Fibroblast of lung (primary cell): ENCODE results near the gene RPUSD3. TPM values are rescaled to one million over a fixed set of nuclear protein-coding genes. Genes with fewer than 3 reads are reported as not detected.

ENCODE experiments used
- DNase-seq, 2 donors: peaks; one replicate each; pipeline versions ENCODE4 v3.0.0 to v3.0.0-alpha.2; 2010; ENCODE audit warnings: low read depth in 2 of 2
- H2AFZ ChIP-seq: 2 replicates; pipeline ENCODE4 v1.5.1; 2012; ENCODE audit warnings: low read length, control low read depth, inconsistent platforms
- H3K27ac ChIP-seq: 2 replicates; pipeline ENCODE4 v1.5.1; 2011; ENCODE audit warnings: low read length, control low read depth; ENCODE audit not compliant: insufficient read depth
- H3K27me3 ChIP-seq: 2 replicates; pipeline ENCODE4 v1.5.1; 2011; ENCODE audit warnings: mild to moderate bottlenecking, low read length; ENCODE audit not compliant: control insufficient read depth, insufficient read depth
- H3K36me3 ChIP-seq: 2 replicates; pipeline ENCODE4 v1.5.1; 2011; ENCODE audit warnings: low read length; ENCODE audit not compliant: control insufficient read depth, insufficient read depth
- H3K4me1 ChIP-seq: 2 replicates; pipeline ENCODE4 v1.5.1; 2011; ENCODE audit warnings: low read length; ENCODE audit not compliant: control insufficient read depth, insufficient read depth; ENCODE audit errors: extremely low read depth
- H3K4me2 ChIP-seq: 2 replicates; pipeline ENCODE4 v1.5.1; 2011; ENCODE audit warnings: low read length, control low read depth; ENCODE audit not compliant: insufficient read depth; ENCODE audit errors: extremely low read depth
- H3K4me3 ChIP-seq, 4 experiments: fragments of 200-600 bp in 1 of 4; sonication (generic) in 1 of 4; replicated peaks in 1 of 4; 2 replicates each; pipeline ENCODE4 v1.5.1; 2011 to 2016; ENCODE audit warnings: low read length in 4 of 4, low read depth in 3 of 4, mild to moderate bottlenecking in 3 of 4, control low read depth in 2 of 4, inconsistent platforms in 1 of 4, mixed read lengths in 1 of 4; ENCODE audit not compliant: insufficient read depth in 1 of 4; ENCODE audit errors: control extremely low read depth in 1 of 4
- H3K79me2 ChIP-seq: 2 replicates; pipeline ENCODE4 v1.5.1; 2012; ENCODE audit warnings: mild to moderate bottlenecking, low read length, inconsistent platforms; ENCODE audit not compliant: control insufficient read depth, insufficient read depth
- H3K9ac ChIP-seq: 2 replicates; pipeline ENCODE4 v1.5.1; 2011; ENCODE audit warnings: mild to moderate bottlenecking, low read length, control low read depth; ENCODE audit not compliant: insufficient read depth
- H3K9me3 ChIP-seq: 2 replicates; pipeline ENCODE4 v1.5.1; 2012; ENCODE audit warnings: low read depth, low read length; ENCODE audit not compliant: control insufficient read depth, insufficient read depth
- H4K20me1 ChIP-seq: 2 replicates; pipeline ENCODE4 v1.5.1; 2011; ENCODE audit warnings: low read length; ENCODE audit not compliant: control insufficient read depth, insufficient read depth; ENCODE audit errors: extremely low read depth
- EZH2 ChIP-seq: IDR thresholded peaks from 2 replicates; pipeline ENCODE4 v1.5.1; 2012; ENCODE audit warnings: low read length, control low read depth, mild to moderate bottlenecking; ENCODE audit errors: missing control alignments
- polyA plus RNA-seq, 2 donors: library from polyadenylated mRNA; depleted of rRNA in 1 of 2; stranded (reverse) in 1 of 2; unstranded in 1 of 2; fragments of >200 nt; gene quantifications; 2 replicates each; pipeline ENCODE4 v1.2.1, GENCODE V29; 2011 to 2012; ENCODE audit warnings: missing spikeins in 1 of 2
- total RNA-seq: library from RNA; depleted of rRNA; stranded (reverse); fragments of >200 nt; gene quantifications from 2 replicates; pipeline ENCODE4 v1.2.1, GENCODE V29; 2014
- TF ChIP-seq, protein P1 (sequence below), 2 donors: IDR thresholded peaks in 1 of 2; conservative IDR thresholded peaks in 1 of 2; 1 replicate in 1 of 2; 2 replicates in 1 of 2; pipeline ENCODE4 v1.5.1; 2011 to 2012; ENCODE audit warnings: low read length in 2 of 2, control low read depth in 1 of 2, inconsistent platforms in 1 of 2, low read depth in 1 of 2, mild to moderate bottlenecking in 1 of 2

RPUSD3 gene
- total and polyA plus RNA-seq, 2 donors (not counting 1 experiment from before 2014, with no cell fraction given), result 17.3 to 22.1 TPM

DNA sequence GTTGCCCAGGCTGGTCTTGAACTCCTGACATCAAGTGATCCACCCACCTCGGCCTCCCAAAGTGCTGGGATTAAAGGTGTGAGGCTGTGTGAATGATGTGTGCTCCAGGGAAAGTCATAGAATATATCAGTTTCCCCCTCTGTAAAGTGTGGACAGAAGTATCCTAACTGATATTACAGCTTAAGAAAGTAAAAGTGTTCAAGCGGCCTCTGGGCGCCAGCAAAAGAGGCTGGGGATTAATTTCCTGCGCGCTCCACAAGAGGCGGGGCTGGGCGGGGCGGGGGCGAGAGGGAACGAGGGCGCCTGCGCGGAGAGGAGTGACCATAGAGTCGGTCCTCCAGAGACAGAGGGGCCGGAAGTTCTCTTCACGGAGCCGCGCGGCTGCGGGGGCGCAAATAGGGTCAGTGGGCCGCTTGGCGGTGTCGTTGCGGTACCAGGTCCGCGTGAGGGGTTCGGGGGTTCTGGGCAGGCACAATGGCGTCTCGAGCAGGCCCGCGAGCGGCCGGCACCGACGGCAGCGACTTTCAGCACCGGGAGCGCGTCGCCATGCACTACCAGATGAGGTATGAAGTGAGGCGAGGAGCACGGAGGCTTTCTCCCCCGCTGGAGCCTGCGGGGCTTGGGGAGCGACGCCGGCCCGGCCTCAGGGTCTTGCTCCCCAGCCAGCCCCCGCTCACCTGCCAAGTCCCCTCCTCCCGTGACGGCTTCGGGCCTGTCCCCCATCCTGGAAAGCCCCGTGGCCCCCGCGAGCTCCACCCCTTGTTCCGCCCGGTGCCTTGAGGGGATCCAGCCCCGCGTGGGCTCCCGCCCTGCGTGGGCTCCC, 46.7 kb upstream of the RPUSD3 start, which contains the start of gene JAGN1:
TSS of gene JAGN1 (plus strand) at position 362 of the 823 bp plus-strand sequence. CDS start at position 475, 113 bp downstream.
- H4K20me1 ChIP-seq, result no peaks in the 10 kb centered on the region
- peak; percentile 84 to 90 for DNase-seq
- H3K9me3 ChIP-seq, result no peaks in the 10 kb centered on the region
- H3K27me3 ChIP-seq, result no peaks in the 10 kb centered on the region
- H3K4me3 ChIP-seq, result peak within 1 kb of the TSS; percentile 94 to 96 (median 96)
- peaks cover 2% of the 10 kb centered on the region for H3K36me3 ChIP-seq
- peaks cover 25% of the 10 kb centered on the region for H3K79me2 ChIP-seq
- peak within 1 kb of the TSS; percentile 93 for H3K27ac ChIP-seq
- H3K4me1 ChIP-seq, result peaks cover 3% of the 10 kb centered on the region
- peak within 1 kb of the TSS; percentile 89 for H2AFZ ChIP-seq
- TF ChIP-seq, protein P1, sequence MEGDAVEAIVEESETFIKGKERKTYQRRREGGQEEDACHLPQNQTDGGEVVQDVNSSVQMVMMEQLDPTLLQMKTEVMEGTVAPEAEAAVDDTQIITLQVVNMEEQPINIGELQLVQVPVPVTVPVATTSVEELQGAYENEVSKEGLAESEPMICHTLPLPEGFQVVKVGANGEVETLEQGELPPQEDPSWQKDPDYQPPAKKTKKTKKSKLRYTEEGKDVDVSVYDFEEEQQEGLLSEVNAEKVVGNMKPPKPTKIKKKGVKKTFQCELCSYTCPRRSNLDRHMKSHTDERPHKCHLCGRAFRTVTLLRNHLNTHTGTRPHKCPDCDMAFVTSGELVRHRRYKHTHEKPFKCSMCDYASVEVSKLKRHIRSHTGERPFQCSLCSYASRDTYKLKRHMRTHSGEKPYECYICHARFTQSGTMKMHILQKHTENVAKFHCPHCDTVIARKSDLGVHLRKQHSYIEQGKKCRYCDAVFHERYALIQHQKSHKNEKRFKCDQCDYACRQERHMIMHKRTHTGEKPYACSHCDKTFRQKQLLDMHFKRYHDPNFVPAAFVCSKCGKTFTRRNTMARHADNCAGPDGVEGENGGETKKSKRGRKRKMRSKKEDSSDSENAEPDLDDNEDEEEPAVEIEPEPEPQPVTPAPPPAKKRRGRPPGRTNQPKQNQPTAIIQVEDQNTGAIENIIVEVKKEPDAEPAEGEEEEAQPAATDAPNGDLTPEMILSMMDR (conservative IDR thresholded peaks at IDR 0.05 in 1 of 2, IDR thresholded peaks at IDR 0.05 in 1 of 2; ENCODE audit: low read depth in 1 of 2, low read length in 2 of 2), result no peak
- TF ChIP-seq EZH2, result no peak
- H3K4me2 ChIP-seq, result peak within 1 kb of the TSS; percentile 73
- peak within 1 kb of the TSS; percentile 97 for H3K9ac ChIP-seq

DNA sequence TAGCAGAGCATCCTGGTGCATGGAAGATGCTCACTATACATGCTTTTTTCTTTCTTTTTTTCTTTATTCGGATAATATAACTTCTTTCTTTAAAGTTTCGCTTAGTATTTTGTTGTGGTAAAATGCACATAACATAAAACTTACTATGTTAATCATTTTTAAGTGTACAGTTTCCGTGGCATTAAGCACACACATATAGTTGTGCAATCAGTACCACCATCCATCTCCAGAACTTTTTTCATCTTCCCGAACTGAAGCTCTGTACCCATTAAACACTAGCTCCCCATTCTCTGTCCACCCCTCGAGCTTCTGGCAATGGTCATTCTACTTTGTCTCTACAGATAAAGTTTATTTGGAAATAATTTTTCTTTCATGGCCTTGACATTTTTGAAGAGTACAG, 45.6 kb upstream of the RPUSD3 start:
- TF ChIP-seq EZH2, result no peak
- TF ChIP-seq, protein P1 (conservative IDR thresholded peaks at IDR 0.05 in 1 of 2, IDR thresholded peaks at IDR 0.05 in 1 of 2; ENCODE audit: low read depth in 1 of 2, low read length in 2 of 2), result no peak
- H3K4me1 ChIP-seq, result peaks cover 6% of the 10 kb centered on the region
- H4K20me1 ChIP-seq, result no peaks in the 10 kb centered on the region
- H3K9me3 ChIP-seq, result no peaks in the 10 kb centered on the region
- no peak overlapping the region for H3K4me2 ChIP-seq
- no peak overlapping the region for H2AFZ ChIP-seq
- H3K36me3 ChIP-seq, result peaks cover 2% of the 10 kb centered on the region
- peaks cover 25% of the 10 kb centered on the region for H3K79me2 ChIP-seq
- no peak overlapping the region for H3K4me3 ChIP-seq
- H3K9ac ChIP-seq, result no peak overlapping the region
- no peak for DNase-seq
- H3K27ac ChIP-seq, result no peak overlapping the region
- no peaks in the 10 kb centered on the region for H3K27me3 ChIP-seq

DNA sequence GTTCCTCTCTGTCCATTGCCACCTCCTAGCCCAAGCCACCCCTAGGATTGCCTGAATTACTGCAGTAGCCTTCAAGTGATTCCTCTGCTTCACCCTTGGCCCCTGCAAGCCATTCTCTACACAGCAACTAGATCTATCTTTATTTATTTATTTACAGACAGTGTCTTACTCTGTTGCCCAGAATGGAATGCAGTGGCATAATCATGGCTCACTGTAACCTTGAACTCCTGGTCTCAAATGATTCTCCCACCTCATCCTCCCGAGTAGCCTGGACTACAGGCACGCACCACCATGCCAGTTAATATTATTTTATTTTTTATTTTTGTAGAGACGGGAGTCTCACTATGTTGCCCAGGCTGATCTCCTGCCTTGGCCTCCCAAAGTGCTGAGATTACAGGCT, 44.7 kb upstream of the RPUSD3 start:
- Histone ChIP-seq H3K27ac (no peak overlapping the region), H3K9me3 (no peaks in the 10 kb centered on the region), H3K4me3 (no peak overlapping the region), H3K79me2 (peaks cover 25% of the 10 kb centered on the region), H3K9ac (no peak overlapping the region), H3K4me1 (peaks cover 5% of the 10 kb centered on the region), H2AFZ (no peak overlapping the region), H4K20me1 (no peaks in the 10 kb centered on the region), H3K27me3 (no peaks in the 10 kb centered on the region), H3K36me3 (peaks cover 2% of the 10 kb centered on the region), H3K4me2 (no peak overlapping the region)
- DNase-seq, result no peak
- no peak for TF ChIP-seq EZH2
- TF ChIP-seq, protein P1 (conservative IDR thresholded peaks at IDR 0.05 in 1 of 2, IDR thresholded peaks at IDR 0.05 in 1 of 2; ENCODE audit: low read depth in 1 of 2, low read length in 2 of 2), result no peak
